WTC11 (cell line): Measurements from ENCODE around the gene MGAT3. TPM values are rescaled to one million over a fixed set of nuclear protein-coding genes. Genes with fewer than 3 reads are reported as not detected.

ENCODE experiments used
- ATAC-seq: fragments of 200-7000 bp; cut with Tn5 transposase; 2 replicates; pipeline ENCODE4 v1.10.0; 2021; ENCODE audit warnings: mild to moderate bottlenecking, moderate library complexity
- CTCF ChIA-PET: fragments of 300-600 bp; sonication (Branson Sonifier 250); formaldehyde crosslinking; loops from one replicate; lab custom pipeline; 2021; ENCODE audit warnings: antibody characterized with exemption; lab: Charles Lee
- POLR2A ChIA-PET: fragments of 350-600 bp; sonication (Branson Sonifier 250); formaldehyde crosslinking; loops from one replicate; lab custom pipeline; 2021; ENCODE audit warnings: antibody characterized with exemption; lab: Charles Lee
- DNase-seq: peaks from one replicate; pipeline ENCODE4 v3.0.0; 2021; ENCODE audit warnings: low spot score
- H3K27ac Mint-ChIP-seq: 2 replicates; pipeline ENCODE4 v1.8.0; 2021; ENCODE audit warnings: mixed read lengths
- H3K27me3 Mint-ChIP-seq: 2 replicates; pipeline ENCODE4 v1.8.0; 2021; ENCODE audit warnings: low read depth, mild to moderate bottlenecking, moderate library complexity, mixed read lengths
- H3K36me3 Mint-ChIP-seq: 2 replicates; pipeline ENCODE4 v1.8.0; 2021; ENCODE audit warnings: mixed read lengths
- H3K4me1 Mint-ChIP-seq: 2 replicates; pipeline ENCODE4 v1.8.0; 2022; ENCODE audit warnings: mixed read lengths
- H3K4me3 Mint-ChIP-seq: 2 replicates; pipeline ENCODE4 v1.8.0; 2021; ENCODE audit warnings: mild to moderate bottlenecking, moderate library complexity, mixed read lengths
- H3K9me3 Mint-ChIP-seq: 2 replicates; pipeline ENCODE4 v1.8.0; 2021; ENCODE audit warnings: mixed read lengths
- EMX1 ChIP-seq: fragments of 250-450 bp; sonication (Bioruptor Pico); IDR thresholded peaks from 2 replicates; pipeline ENCODE4 v1.8.0; 2021; ENCODE audit warnings: mild to moderate bottlenecking
- GTF2I ChIP-seq: fragments of 250-450 bp; sonication (Bioruptor Pico); conservative IDR thresholded peaks from 2 replicates; pipeline ENCODE4 v1.4.0; 2021; ENCODE audit warnings: mild to moderate bottlenecking
- JAZF1 ChIP-seq: fragments of 250-450 bp; sonication (Bioruptor Pico); IDR thresholded peaks from 2 replicates; pipeline ENCODE4 v1.9.0; 2021; ENCODE audit warnings: moderate library complexity, mild to moderate bottlenecking, inconsistent platforms
- MXD4 ChIP-seq: fragments of 250-450 bp; sonication (Bioruptor Pico); IDR thresholded peaks from 2 replicates; pipeline ENCODE4 v1.8.0; 2021; ENCODE audit warnings: mild to moderate bottlenecking, moderate library complexity, borderline replicate concordance
- NFYB ChIP-seq: sonication (generic); formaldehyde crosslinking; conservative IDR thresholded peaks from 2 replicates; pipeline ENCODE4 v1.8.0; 2022; ENCODE audit warnings: low read depth, missing genetic modification reagents
- RELA ChIP-seq: sonication (generic); formaldehyde crosslinking; IDR thresholded peaks from 2 replicates; pipeline ENCODE4 v1.8.1; 2022; ENCODE audit warnings: missing genetic modification reagents, mild to moderate bottlenecking, borderline replicate concordance
- SMAD4 ChIP-seq: sonication (generic); formaldehyde crosslinking; IDR thresholded peaks from 2 replicates; pipeline ENCODE4 v1.8.0; 2022; ENCODE audit warnings: mild to moderate bottlenecking, missing genetic modification reagents
- TCF7 ChIP-seq: sonication (generic); formaldehyde crosslinking; IDR thresholded peaks from 2 replicates; pipeline ENCODE4 v1.8.0; 2022; ENCODE audit warnings: mild to moderate bottlenecking, low read depth, missing genetic modification reagents, moderate library complexity
- ZBTB21 ChIP-seq: sonication (generic); formaldehyde crosslinking; IDR thresholded peaks from 2 replicates; pipeline ENCODE4 v1.8.1; 2023; ENCODE audit warnings: mild to moderate bottlenecking, missing genetic modification reagents, borderline replicate concordance
- ZNF121 ChIP-seq: sonication (generic); formaldehyde crosslinking; IDR thresholded peaks from 2 replicates; pipeline ENCODE4 v1.8.0; 2023; ENCODE audit warnings: missing genetic modification reagents
- ZNF219 ChIP-seq: sonication (generic); formaldehyde crosslinking; IDR thresholded peaks from 2 replicates; pipeline ENCODE4 v1.8.0; 2023; ENCODE audit warnings: missing genetic modification reagents, mild to moderate bottlenecking, borderline replicate concordance
- ZNF232 ChIP-seq: sonication (generic); formaldehyde crosslinking; IDR thresholded peaks from 2 replicates; pipeline ENCODE4 v1.8.0; 2022; ENCODE audit warnings: mild to moderate bottlenecking, missing genetic modification reagents
- ZNF416 ChIP-seq: fragments of 250-450 bp; sonication (Bioruptor Pico); IDR thresholded peaks from 2 replicates; pipeline ENCODE4 v1.9.0; 2021; ENCODE audit warnings: mild to moderate bottlenecking, inconsistent platforms
- total RNA-seq: library from RNA; stranded (reverse); gene quantifications from 3 replicates; pipeline ENCODE4 v1.2.3, GENCODE V29; 2021
- TF ChIP-seq, protein P1 (sequence below): sonication (generic); formaldehyde crosslinking; IDR thresholded peaks from 2 replicates; pipeline ENCODE4 v1.8.1; 2023; ENCODE audit warnings: mild to moderate bottlenecking, missing genetic modification reagents, moderate library complexity
- TF ChIP-seq, protein P2 (sequence below): sonication (generic); formaldehyde crosslinking; IDR thresholded peaks from 2 replicates; pipeline ENCODE4 v1.8.1; 2022; ENCODE audit warnings: low read depth, missing genetic modification reagents, borderline replicate concordance
- TF ChIP-seq, protein P3 (sequence below): sonication (generic); formaldehyde crosslinking; IDR thresholded peaks from 2 replicates; pipeline ENCODE4 v1.8.1; 2023; ENCODE audit warnings: mild to moderate bottlenecking, moderate library complexity, missing genetic modification reagents
- TF ChIP-seq, protein P4 (sequence below): fragments of 250-450 bp; sonication (Bioruptor Pico); IDR thresholded peaks from 2 replicates; pipeline ENCODE4 v1.9.0; 2021; ENCODE audit warnings: mild to moderate bottlenecking
- TF ChIP-seq, protein P5 (sequence below): fragments of 250-450 bp; sonication (Bioruptor Pico); IDR thresholded peaks from 2 replicates; pipeline ENCODE4 v1.9.0; 2021; ENCODE audit warnings: mild to moderate bottlenecking, borderline replicate concordance
- TF ChIP-seq, protein P6 (sequence below): sonication (generic); formaldehyde crosslinking; IDR thresholded peaks from 2 replicates; pipeline ENCODE4 v1.8.0; 2023; ENCODE audit warnings: missing genetic modification reagents

Gene MGAT3
- total RNA-seq, 1 experiment from 2014 or later, result 11.4 TPM

DNA sequence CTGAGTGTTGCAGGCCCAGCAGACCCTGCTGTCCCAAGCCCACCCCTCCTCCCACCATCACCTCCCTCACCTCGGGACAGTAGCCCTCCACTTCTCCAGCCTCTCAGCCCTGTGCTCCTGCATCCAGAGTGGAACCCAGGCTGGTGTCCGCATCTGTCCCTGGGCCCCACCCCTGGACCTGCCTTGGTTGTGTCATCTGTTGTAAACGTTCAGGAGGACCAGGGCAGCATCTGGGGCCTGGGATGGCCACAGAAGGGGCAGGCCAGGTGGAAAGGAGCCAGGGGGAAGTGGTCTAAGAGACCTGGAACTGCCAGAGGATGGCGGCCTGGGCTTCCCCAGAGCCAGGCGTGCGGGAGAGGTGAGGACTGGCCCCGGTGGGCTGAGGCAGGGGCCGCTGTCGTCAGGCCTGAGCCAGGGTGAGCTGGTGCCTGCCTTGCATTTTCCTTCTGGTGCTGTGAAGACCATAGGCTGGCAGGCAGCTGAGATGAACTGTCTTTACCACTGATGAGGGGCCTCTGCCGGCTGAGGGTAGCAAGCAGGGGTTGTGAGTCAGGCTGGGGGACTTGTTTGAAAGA is 26.1 kb upstream of the MGAT3 start:
- TF ChIP-seq, protein P1, sequence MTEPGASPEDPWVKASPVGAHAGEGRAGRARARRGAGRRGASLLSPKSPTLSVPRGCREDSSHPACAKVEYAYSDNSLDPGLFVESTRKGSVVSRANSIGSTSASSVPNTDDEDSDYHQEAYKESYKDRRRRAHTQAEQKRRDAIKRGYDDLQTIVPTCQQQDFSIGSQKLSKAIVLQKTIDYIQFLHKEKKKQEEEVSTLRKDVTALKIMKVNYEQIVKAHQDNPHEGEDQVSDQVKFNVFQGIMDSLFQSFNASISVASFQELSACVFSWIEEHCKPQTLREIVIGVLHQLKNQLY (CRISPR knock-in tag), result no peak
- no peak for TF ChIP-seq RELA
- TF ChIP-seq, protein P2, sequence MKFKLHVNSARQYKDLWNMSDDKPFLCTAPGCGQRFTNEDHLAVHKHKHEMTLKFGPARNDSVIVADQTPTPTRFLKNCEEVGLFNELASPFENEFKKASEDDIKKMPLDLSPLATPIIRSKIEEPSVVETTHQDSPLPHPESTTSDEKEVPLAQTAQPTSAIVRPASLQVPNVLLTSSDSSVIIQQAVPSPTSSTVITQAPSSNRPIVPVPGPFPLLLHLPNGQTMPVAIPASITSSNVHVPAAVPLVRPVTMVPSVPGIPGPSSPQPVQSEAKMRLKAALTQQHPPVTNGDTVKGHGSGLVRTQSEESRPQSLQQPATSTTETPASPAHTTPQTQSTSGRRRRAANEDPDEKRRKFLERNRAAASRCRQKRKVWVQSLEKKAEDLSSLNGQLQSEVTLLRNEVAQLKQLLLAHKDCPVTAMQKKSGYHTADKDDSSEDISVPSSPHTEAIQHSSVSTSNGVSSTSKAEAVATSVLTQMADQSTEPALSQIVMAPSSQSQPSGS (CRISPR knock-in tag), result no peak
- TF ChIP-seq, protein P3, sequence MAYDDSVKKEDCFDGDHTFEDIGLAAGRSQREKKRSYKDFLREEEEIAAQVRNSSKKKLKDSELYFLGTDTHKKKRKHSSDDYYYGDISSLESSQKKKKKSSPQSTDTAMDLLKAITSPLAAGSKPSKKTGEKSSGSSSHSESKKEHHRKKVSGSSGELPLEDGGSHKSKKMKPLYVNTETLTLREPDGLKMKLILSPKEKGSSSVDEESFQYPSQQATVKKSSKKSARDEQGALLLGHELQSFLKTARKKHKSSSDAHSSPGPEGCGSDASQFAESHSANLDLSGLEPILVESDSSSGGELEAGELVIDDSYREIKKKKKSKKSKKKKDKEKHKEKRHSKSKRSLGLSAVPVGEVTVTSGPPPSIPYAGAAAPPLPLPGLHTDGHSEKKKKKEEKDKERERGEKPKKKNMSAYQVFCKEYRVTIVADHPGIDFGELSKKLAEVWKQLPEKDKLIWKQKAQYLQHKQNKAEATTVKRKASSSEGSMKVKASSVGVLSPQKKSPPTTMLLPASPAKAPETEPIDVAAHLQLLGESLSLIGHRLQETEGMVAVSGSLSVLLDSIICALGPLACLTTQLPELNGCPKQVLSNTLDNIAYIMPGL (CRISPR knock-in tag), result no peak
- no peak for TF ChIP-seq ZNF416 (CRISPR knock-in tag)
- TF ChIP-seq, protein P4, sequence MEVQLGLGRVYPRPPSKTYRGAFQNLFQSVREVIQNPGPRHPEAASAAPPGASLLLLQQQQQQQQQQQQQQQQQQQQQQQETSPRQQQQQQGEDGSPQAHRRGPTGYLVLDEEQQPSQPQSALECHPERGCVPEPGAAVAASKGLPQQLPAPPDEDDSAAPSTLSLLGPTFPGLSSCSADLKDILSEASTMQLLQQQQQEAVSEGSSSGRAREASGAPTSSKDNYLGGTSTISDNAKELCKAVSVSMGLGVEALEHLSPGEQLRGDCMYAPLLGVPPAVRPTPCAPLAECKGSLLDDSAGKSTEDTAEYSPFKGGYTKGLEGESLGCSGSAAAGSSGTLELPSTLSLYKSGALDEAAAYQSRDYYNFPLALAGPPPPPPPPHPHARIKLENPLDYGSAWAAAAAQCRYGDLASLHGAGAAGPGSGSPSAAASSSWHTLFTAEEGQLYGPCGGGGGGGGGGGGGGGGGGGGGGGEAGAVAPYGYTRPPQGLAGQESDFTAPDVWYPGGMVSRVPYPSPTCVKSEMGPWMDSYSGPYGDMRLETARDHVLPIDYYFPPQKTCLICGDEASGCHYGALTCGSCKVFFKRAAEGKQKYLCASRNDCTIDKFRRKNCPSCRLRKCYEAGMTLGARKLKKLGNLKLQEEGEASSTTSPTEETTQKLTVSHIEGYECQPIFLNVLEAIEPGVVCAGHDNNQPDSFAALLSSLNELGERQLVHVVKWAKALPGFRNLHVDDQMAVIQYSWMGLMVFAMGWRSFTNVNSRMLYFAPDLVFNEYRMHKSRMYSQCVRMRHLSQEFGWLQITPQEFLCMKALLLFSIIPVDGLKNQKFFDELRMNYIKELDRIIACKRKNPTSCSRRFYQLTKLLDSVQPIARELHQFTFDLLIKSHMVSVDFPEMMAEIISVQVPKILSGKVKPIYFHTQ (CRISPR knock-in tag), result no peak
- TF ChIP-seq GTF2I (CRISPR knock-in tag), result no peak
- no peak for TF ChIP-seq ZNF232
- no peak for TF ChIP-seq JAZF1 (CRISPR knock-in tag)
- TF ChIP-seq TCF7 (CRISPR knock-in tag), result no peak
- H3K27ac Mint-ChIP-seq, result peak overlapping the region; percentile 63; the same call in 1 of the 2 replicates

DNA sequence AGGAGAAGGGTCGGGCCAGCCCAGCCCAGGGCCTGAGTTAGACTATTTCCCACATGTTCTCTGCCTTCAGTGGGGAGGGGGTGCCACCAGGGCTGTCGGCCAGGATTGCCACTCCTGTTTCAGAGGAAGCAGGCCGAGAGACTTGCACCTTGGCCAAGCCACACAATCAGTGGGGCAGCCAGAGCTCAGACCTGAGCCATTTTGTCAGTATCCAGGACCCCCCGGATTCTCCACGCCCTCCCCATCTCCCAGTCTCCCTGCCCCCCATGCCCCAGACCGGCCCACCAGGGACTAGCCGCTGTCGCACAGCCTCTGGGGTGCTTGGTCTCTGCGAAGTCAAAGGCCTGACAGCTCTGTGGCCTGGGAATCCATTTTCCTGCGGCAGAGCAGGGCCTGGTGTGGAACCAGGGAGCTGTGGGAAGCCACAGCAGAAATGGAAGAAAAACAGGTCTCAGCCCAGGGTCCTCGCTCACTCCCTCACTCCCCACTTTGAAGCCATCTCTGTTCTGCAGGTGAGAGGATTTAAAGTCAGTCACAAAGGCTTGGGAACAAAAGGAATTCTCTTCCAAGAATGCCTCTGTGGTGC is 25.5 kb upstream of the MGAT3 start:
- POLR2A ChIA-PET, result no interaction called here
- DNase-seq (no peak), ATAC-seq (no peak)
- Mint-ChIP-seq H3K27ac (0 out of 2 replicates have a peak overlapping the region, but pooled peaks have one; percentile 63), H3K4me1 (peaks cover 39% of the 10 kb centered on the region), H3K4me3 (no peak overlapping the region), H3K9me3 (no peaks in the 10 kb centered on the region), H3K36me3 (peaks cover 5% of the 10 kb centered on the region; the same call in 1 of the 2 replicates), H3K27me3 (no peaks in the 10 kb centered on the region)
- CTCF ChIA-PET, result no interaction called here
- TF ChIP-seq ZBTB21 (no peak), EMX1 (CRISPR knock-in tag) (no peak), SMAD4 (CRISPR knock-in tag) (no peak), ZNF219 (CRISPR knock-in tag) (no peak), NFYB (CRISPR knock-in tag) (no peak), MXD4 (CRISPR knock-in tag) (no peak), ZNF121 (CRISPR knock-in tag) (no peak)
- TF ChIP-seq, protein P5, sequence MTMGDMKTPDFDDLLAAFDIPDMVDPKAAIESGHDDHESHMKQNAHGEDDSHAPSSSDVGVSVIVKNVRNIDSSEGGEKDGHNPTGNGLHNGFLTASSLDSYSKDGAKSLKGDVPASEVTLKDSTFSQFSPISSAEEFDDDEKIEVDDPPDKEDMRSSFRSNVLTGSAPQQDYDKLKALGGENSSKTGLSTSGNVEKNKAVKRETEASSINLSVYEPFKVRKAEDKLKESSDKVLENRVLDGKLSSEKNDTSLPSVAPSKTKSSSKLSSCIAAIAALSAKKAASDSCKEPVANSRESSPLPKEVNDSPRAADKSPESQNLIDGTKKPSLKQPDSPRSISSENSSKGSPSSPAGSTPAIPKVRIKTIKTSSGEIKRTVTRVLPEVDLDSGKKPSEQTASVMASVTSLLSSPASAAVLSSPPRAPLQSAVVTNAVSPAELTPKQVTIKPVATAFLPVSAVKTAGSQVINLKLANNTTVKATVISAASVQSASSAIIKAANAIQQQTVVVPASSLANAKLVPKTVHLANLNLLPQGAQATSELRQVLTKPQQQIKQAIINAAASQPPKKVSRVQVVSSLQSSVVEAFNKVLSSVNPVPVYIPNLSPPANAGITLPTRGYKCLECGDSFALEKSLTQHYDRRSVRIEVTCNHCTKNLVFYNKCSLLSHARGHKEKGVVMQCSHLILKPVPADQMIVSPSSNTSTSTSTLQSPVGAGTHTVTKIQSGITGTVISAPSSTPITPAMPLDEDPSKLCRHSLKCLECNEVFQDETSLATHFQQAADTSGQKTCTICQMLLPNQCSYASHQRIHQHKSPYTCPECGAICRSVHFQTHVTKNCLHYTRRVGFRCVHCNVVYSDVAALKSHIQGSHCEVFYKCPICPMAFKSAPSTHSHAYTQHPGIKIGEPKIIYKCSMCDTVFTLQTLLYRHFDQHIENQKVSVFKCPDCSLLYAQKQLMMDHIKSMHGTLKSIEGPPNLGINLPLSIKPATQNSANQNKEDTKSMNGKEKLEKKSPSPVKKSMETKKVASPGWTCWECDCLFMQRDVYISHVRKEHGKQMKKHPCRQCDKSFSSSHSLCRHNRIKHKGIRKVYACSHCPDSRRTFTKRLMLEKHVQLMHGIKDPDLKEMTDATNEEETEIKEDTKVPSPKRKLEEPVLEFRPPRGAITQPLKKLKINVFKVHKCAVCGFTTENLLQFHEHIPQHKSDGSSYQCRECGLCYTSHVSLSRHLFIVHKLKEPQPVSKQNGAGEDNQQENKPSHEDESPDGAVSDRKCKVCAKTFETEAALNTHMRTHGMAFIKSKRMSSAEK (CRISPR knock-in tag), result no peak
- TF ChIP-seq, protein P2 (CRISPR knock-in tag), result no peak
- TF ChIP-seq, protein P6, sequence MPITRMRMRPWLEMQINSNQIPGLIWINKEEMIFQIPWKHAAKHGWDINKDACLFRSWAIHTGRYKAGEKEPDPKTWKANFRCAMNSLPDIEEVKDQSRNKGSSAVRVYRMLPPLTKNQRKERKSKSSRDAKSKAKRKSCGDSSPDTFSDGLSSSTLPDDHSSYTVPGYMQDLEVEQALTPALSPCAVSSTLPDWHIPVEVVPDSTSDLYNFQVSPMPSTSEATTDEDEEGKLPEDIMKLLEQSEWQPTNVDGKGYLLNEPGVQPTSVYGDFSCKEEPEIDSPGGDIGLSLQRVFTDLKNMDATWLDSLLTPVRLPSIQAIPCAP (CRISPR knock-in tag), result no peak

More for the DNA sequence above, 26.1 kb upstream of the MGAT3 start:
- H3K27me3 Mint-ChIP-seq, result no peaks in the 10 kb centered on the region
- POLR2A ChIA-PET, result no interaction called here
- CTCF ChIA-PET, result no interaction called here
- ATAC-seq (no peak), DNase-seq (no peak)
- no peak overlapping the region for H3K4me3 Mint-ChIP-seq
- peaks cover 5% of the 10 kb centered on the region; the same call in 1 of the 2 replicates for H3K36me3 Mint-ChIP-seq
- peaks cover 43% of the 10 kb centered on the region for H3K4me1 Mint-ChIP-seq
- no peaks in the 10 kb centered on the region for H3K9me3 Mint-ChIP-seq
